OCI-LY1 (cell line): ENCODE measurements around the gene HSF5.

Source experiments
- H2AFZ ChIP-seq: fragments of 200-600 bp; sonication (generic), shearing (Covaris generic); 2 replicates; pipeline ENCODE4 v1.6.0; 2014; ENCODE audit warnings: antibody characterized with exemption, mild to moderate bottlenecking, low read length
- H3F3A ChIP-seq: fragments of 200-600 bp; sonication (generic), shearing (Covaris generic); 2 replicates; pipeline ENCODE4 v1.6.0; 2014; ENCODE audit warnings: mild to moderate bottlenecking, antibody characterized with exemption, low read length, moderate library complexity; ENCODE audit not compliant: insufficient read depth
- H3K27ac ChIP-seq: fragments of 200-600 bp; sonication (generic); 2 replicates; pipeline ENCODE4 v1.5.1; 2014; ENCODE audit warnings: low read length, mixed run types, mild to moderate bottlenecking, low read depth; ENCODE audit not compliant: poor library complexity, severe bottlenecking
- H3K27me3 ChIP-seq: fragments of 200-600 bp; sonication (generic); 2 replicates; pipeline ENCODE4 v1.6.0; 2014; ENCODE audit warnings: antibody characterized with exemption, mild to moderate bottlenecking, low read length, moderate library complexity; ENCODE audit not compliant: insufficient read depth
- H3K36me3 ChIP-seq: fragments of 200-600 bp; sonication (generic); 2 replicates; pipeline ENCODE4 v1.6.1; 2014; ENCODE audit warnings: mild to moderate bottlenecking, antibody characterized with exemption, low read length, moderate library complexity, mixed read lengths; ENCODE audit not compliant: insufficient read depth
- H3K4me1 ChIP-seq: fragments of 200-600 bp; sonication (generic); 2 replicates; pipeline ENCODE4 v1.5.1; 2014; ENCODE audit warnings: mild to moderate bottlenecking, low read length, moderate library complexity; ENCODE audit not compliant: insufficient read depth, severe bottlenecking
- H3K4me2 ChIP-seq: fragments of 200-600 bp; sonication (generic), shearing (Covaris generic); 2 replicates; pipeline ENCODE4 v1.6.1; 2014; ENCODE audit warnings: low read length
- H3K4me3 ChIP-seq: fragments of 200-600 bp; sonication (generic); 2 replicates; pipeline ENCODE4 v1.5.1; 2014; ENCODE audit warnings: low read length, low read depth, mild to moderate bottlenecking, mixed read lengths; ENCODE audit not compliant: poor library complexity, severe bottlenecking
- H3K79me2 ChIP-seq: fragments of 200-600 bp; shearing (Covaris generic); 2 replicates; pipeline ENCODE4 v1.6.1; 2016; ENCODE audit warnings: mixed run types, low read length, mixed read lengths; ENCODE audit not compliant: insufficient read depth
- H3K9ac ChIP-seq: fragments of 200-600 bp; sonication (generic), shearing (Covaris generic); 2 replicates; pipeline ENCODE4 v1.6.1; 2014; ENCODE audit warnings: mild to moderate bottlenecking, low read length, mixed read lengths
- H3K9me2 ChIP-seq: fragments of 200-600 bp; sonication (generic), shearing (Covaris generic); 2 replicates; pipeline ENCODE4 v1.6.1; 2014; ENCODE audit warnings: low read depth, mild to moderate bottlenecking, low read length, mixed read lengths
- H3K9me3 ChIP-seq: fragments of 200-600 bp; shearing (Covaris generic); 2 replicates; pipeline ENCODE4 v1.6.1; 2014; ENCODE audit warnings: low read length, mixed read lengths
- H4K20me1 ChIP-seq: fragments of 200-600 bp; sonication (generic), shearing (Covaris generic); 2 replicates; pipeline ENCODE4 v1.6.0; 2016; ENCODE audit warnings: mild to moderate bottlenecking, low read length; ENCODE audit not compliant: insufficient read depth
- CTCF ChIP-seq: fragments of 200-600 bp; sonication (generic), shearing (Covaris generic); IDR thresholded peaks from 2 replicates; pipeline ENCODE4 v1.5.1; 2017; ENCODE audit warnings: mild to moderate bottlenecking, antibody characterized with exemption, low read length, moderate library complexity, mixed read lengths
- EZH2 ChIP-seq: fragments of 200-600 bp; sonication (generic), shearing (Covaris generic); IDR thresholded peaks from 2 replicates; pipeline ENCODE4 v1.8.0; 2017; ENCODE audit warnings: borderline replicate concordance, mixed run types, mild to moderate bottlenecking, antibody characterized with exemption, low read length, moderate library complexity, mixed read lengths

Gene HSF5

GRCh38 chr17:58476812-58477211 lies 11.4 kb downstream of the HSF5 start:
- TF ChIP-seq EZH2 (no peak), CTCF (no peak)
- Histone ChIP-seq H3K9ac (no peak overlapping the region), H3K4me3 (no peak overlapping the region), H3K36me3 (no peaks in the 10 kb centered on the region), H3K4me2 (no peak overlapping the region), H3K4me1 (no peaks in the 10 kb centered on the region), H3K9me3 (no peaks in the 10 kb centered on the region), H3K27ac (no peak overlapping the region), H3K27me3 (no peaks in the 10 kb centered on the region), H4K20me1 (no peaks in the 10 kb centered on the region), H2AFZ (no peak overlapping the region), H3F3A (no peaks in the 10 kb centered on the region), H3K79me2 (no peaks in the 10 kb centered on the region), H3K9me2 (no peaks in the 10 kb centered on the region)

- H3K36me3 ChIP-seq: no peaks in the 10 kb centered on the region
- H3K4me3 ChIP-seq: no peak overlapping the region
- H3K4me1 ChIP-seq: no peaks in the 10 kb centered on the region
- no peak overlapping the region for H2AFZ ChIP-seq
- H3K9me2 ChIP-seq: no peaks in the 10 kb centered on the region
- H3K79me2 ChIP-seq: no peaks in the 10 kb centered on the region
- H3K27me3 ChIP-seq: no peaks in the 10 kb centered on the region
- H3K27ac ChIP-seq: no peak overlapping the region
- H3K9ac ChIP-seq: no peak overlapping the region
- no peak overlapping the region for H3K4me2 ChIP-seq
- no peak for TF ChIP-seq CTCF
- no peak for TF ChIP-seq EZH2
- H4K20me1 ChIP-seq: no peaks in the 10 kb centered on the region
- no peaks in the 10 kb centered on the region for H3F3A ChIP-seq
- H3K9me3 ChIP-seq: no peaks in the 10 kb centered on the region
Observed at GRCh38 chr17:58475985-58476384, 12.2 kb downstream of the HSF5 start.

DNA sequence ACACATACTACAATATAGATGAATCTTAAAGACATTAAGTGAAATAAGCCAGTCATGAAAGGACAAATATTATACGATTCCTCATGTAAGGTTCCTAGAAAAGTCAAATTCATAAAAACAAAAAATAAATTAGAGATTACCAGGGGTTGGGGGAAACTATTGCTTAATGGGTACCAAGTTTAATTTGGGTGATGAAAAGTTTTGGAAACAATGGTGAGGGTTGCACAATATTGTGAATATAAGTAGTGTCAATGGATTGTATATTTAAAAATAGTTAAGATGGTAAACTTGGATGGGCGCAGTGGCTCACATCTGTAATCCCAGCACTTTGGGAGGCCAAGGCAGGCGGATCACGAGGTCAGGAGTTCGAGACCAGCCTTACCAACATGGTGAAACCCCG lies 17.9 kb downstream of the HSF5 start:
- TF ChIP-seq CTCF (no peak), EZH2 (no peak)
- no peaks in the 10 kb centered on the region for H3K9me3 ChIP-seq
- H3K4me1 ChIP-seq: no peaks in the 10 kb centered on the region

More for the DNA sequence above, 17.9 kb downstream of the HSF5 start:
- Histone ChIP-seq H3F3A (no peaks in the 10 kb centered on the region), H4K20me1 (no peaks in the 10 kb centered on the region), H3K27me3 (no peaks in the 10 kb centered on the region), H3K9ac (no peak overlapping the region), H3K79me2 (no peaks in the 10 kb centered on the region), H3K36me3 (no peaks in the 10 kb centered on the region), H3K27ac (no peak overlapping the region), H3K4me2 (no peak overlapping the region), H2AFZ (no peak overlapping the region), H3K9me2 (peaks cover 3% of the 10 kb centered on the region; the same call in 1 of the 2 replicates), H3K4me3 (no peak overlapping the region)
